ENCODE measurements around the gene PTPN5. TPM values are rescaled to one million over a fixed set of nuclear protein-coding genes. Genes with fewer than 3 reads are reported as not detected.
"Not testable (repeated sequence)": the region's sequence is repeated elsewhere in the genome, so short reads cannot be mapped to it uniquely, and the experiment has no call there.

Gene PTPN5
- total and polyA plus RNA-seq, 2 donors from 2014 or later = 0.17 TPM; not detected in 1

GRCh38 chr11:18684267-18684666 is 107.3 kb downstream of the PTPN5 start:
- intact Hi-C loops (cut with DNase I) = no loop called here
- Histone ChIP-seq H3K36me3 (ENCODE audit: control insufficient read depth in 2 of 3, insufficient read depth in 3 of 3, low read length in 3 of 3) (no peaks in the 10 kb centered on the region), H3K27me3 (ENCODE audit: control insufficient read depth, insufficient read depth, low read length) (no peaks in the 10 kb centered on the region), H3K9ac (ENCODE audit: low read length in 3 of 3) (no peak overlapping the region), H3K27ac (ENCODE audit: low read depth in 2 of 2, low read length in 2 of 2) (no peak overlapping the region), H3K9me3 (ENCODE audit: control insufficient read depth in 2 of 3, insufficient read depth in 1 of 3, low read length in 3 of 3) (no peaks in the 10 kb centered on the region), H3K4me3 (ENCODE audit: low read length in 3 of 3) (no peak overlapping the region), H3K4me1 (ENCODE audit: control insufficient read depth in 2 of 3, insufficient read depth in 2 of 3, low read depth in 1 of 3, low read length in 3 of 3) (no peaks in the 10 kb centered on the region)
- no peak for DNase-seq
- no peak for TF ChIP-seq CTCF (IDR thresholded peaks at IDR 0.05; ENCODE audit: borderline replicate concordance, extremely low read depth, insufficient read depth)
- no peak for FAIRE-seq

GRCh38 chr11:18682466-18682865 is 109.1 kb downstream of the PTPN5 start:
- FAIRE-seq (no peak), DNase-seq (no peak)
- Histone ChIP-seq H3K9me3 (ENCODE audit: control insufficient read depth in 2 of 3, insufficient read depth in 1 of 3, low read length in 3 of 3) (no peaks in the 10 kb centered on the region), H3K27ac (ENCODE audit: low read depth in 2 of 2, low read length in 2 of 2) (no peak overlapping the region), H3K36me3 (ENCODE audit: control insufficient read depth in 2 of 3, insufficient read depth in 3 of 3, low read length in 3 of 3) (no peaks in the 10 kb centered on the region), H3K4me1 (ENCODE audit: control insufficient read depth in 2 of 3, insufficient read depth in 2 of 3, low read depth in 1 of 3, low read length in 3 of 3) (no peaks in the 10 kb centered on the region), H3K27me3 (ENCODE audit: control insufficient read depth, insufficient read depth, low read length) (no peaks in the 10 kb centered on the region), H3K9ac (ENCODE audit: low read length in 3 of 3) (no peak overlapping the region), H3K4me3 (ENCODE audit: low read length in 3 of 3) (no peak overlapping the region)
- intact Hi-C loops (cut with DNase I) = no loop called here
- no peak for TF ChIP-seq CTCF (IDR thresholded peaks at IDR 0.05; ENCODE audit: borderline replicate concordance, extremely low read depth, insufficient read depth)

GRCh38 chr11:18681949-18682348 is 109.6 kb downstream of the PTPN5 start:
- H3K27me3 ChIP-seq (ENCODE audit: control insufficient read depth, insufficient read depth, low read length); H3K27ac ChIP-seq (ENCODE audit: low read depth in 2 of 2, low read length in 2 of 2); H3K9ac ChIP-seq (ENCODE audit: low read length in 3 of 3); H3K4me1 ChIP-seq (ENCODE audit: control insufficient read depth in 2 of 3, insufficient read depth in 2 of 3, low read depth in 1 of 3, low read length in 3 of 3); H3K9me3 ChIP-seq (ENCODE audit: control insufficient read depth in 2 of 3, insufficient read depth in 1 of 3, low read length in 3 of 3); intact Hi-C loops (cut with DNase I); H3K36me3 ChIP-seq (ENCODE audit: control insufficient read depth in 2 of 3, insufficient read depth in 3 of 3, low read length in 3 of 3); DNase-seq; FAIRE-seq; H3K4me3 ChIP-seq (ENCODE audit: low read length in 3 of 3): not testable (repeated sequence)

Other genes starting within 250 kb of the PTPN5 start
- gene UEVLD, start 203.1 kb downstream of the PTPN5 start, total RNA-seq = 23.1 TPM
- 8.0 TPM for gene UEVLD, start 203.1 kb downstream of the PTPN5 start, polyA plus RNA-seq (ENCODE audit: insufficient read depth, low read depth, low replicate concordance)
- gene MISFA, start 192.0 kb downstream of the PTPN5 start, total RNA-seq = 3.6 TPM
- 6.6 TPM for gene MISFA, start 192.0 kb downstream of the PTPN5 start, polyA plus RNA-seq (ENCODE audit: insufficient read depth, low read depth, low replicate concordance)
- gene SPTY2D1, start 157.5 kb downstream of the PTPN5 start, total RNA-seq = 21.9 TPM
- gene SPTY2D1, start 157.5 kb downstream of the PTPN5 start, polyA plus RNA-seq (ENCODE audit: insufficient read depth, low read depth, low replicate concordance) = 4.8 TPM
- gene TMEM86A, start 93.0 kb downstream of the PTPN5 start, total RNA-seq = 7.4 TPM
- gene TMEM86A, start 93.0 kb downstream of the PTPN5 start, polyA plus RNA-seq (ENCODE audit: insufficient read depth, low read depth, low replicate concordance) = 17.1 TPM
- gene IGSF22, start 65.6 kb downstream of the PTPN5 start, total RNA-seq = 2.5 TPM
- 2.8 TPM for gene IGSF22, start 65.6 kb downstream of the PTPN5 start, polyA plus RNA-seq (ENCODE audit: insufficient read depth, low read depth, low replicate concordance)
- gene MRGPRX1, start 147.6 kb upstream of the PTPN5 start, total RNA-seq = not detected
- gene MRGPRX1, start 147.6 kb upstream of the PTPN5 start, polyA plus RNA-seq (ENCODE audit: insufficient read depth, low read depth, low replicate concordance) = not detected